HepG2 (cell line): ENCODE data around the gene LRP5. TPM values are rescaled to one million over a fixed set of nuclear protein-coding genes. Genes with fewer than 3 reads are reported as not detected.

Source experiments
- ATAC-seq: fragments of 200-7000 bp; cut with Tn5 transposase; 3 replicates; pipeline ENCODE4 v1.9.1; 2020; ENCODE audit warnings: mild to moderate bottlenecking, moderate library complexity
- BruUV-seq: library from RNA; stranded (reverse); fragments of 400-500 nt; replicated peaks from 2 replicates; lab custom pipeline; 2021; lab: Mats Ljungman, UMichigan
- CTCF ChIA-PET: fragments of 300-600 bp; formaldehyde crosslinking; extraction: SDS; loops from one replicate; lab custom pipeline; 2021; ENCODE audit warnings: low total read pairs, inconsistent platforms, low intra/inter-chr PET ratio; lab: Yijun Ruan, JAX
- POLR2A ChIA-PET: fragments of 350-600 bp; sonication (Branson Sonifier 250); formaldehyde crosslinking; loops from one replicate; lab custom pipeline; 2020; ENCODE audit warnings: antibody characterized with exemption, inconsistent platforms; lab: Yijun Ruan, JAX
- DNase-seq: peaks from one replicate; pipeline ENCODE4 v3.0.0-alpha.2; 2015; ENCODE audit warnings: low spot score
- FAIRE-seq: peaks from 3 replicates; lab custom pipeline; 2011; peaks lifted over from hg19 to GRCh38; lab: Jason Lieb, UNC
- H2AFZ ChIP-seq: one replicate; pipeline ENCODE4 v1.6.1; 2011; ENCODE audit warnings: low read length, inconsistent platforms
- H3K27ac ChIP-seq: fragments of 300-600 bp; 3 replicates; pipeline ENCODE4 v1.8.0; 2011; ENCODE audit warnings: mixed run types, mild to moderate bottlenecking, mixed read lengths, low read length, inconsistent platforms; ENCODE audit not compliant: insufficient read depth; ENCODE audit errors: extremely low read length
- H3K27me3 ChIP-seq, 2 experiments: fragments of 200-600 bp in 1 of 2; 2 replicates in 1 of 2; 3 replicates in 1 of 2; pipeline versions ENCODE4 v1.6.0 to v1.8.0; 2011; ENCODE audit warnings: low read length in 2 of 2, mild to moderate bottlenecking in 2 of 2, moderate library complexity in 2 of 2, inconsistent platforms in 1 of 2; ENCODE audit not compliant: insufficient read depth in 2 of 2, control insufficient read depth in 1 of 2
- H3K36me3 ChIP-seq, 2 experiments: fragments of 200-600 bp in 1 of 2; replicated peaks in 1 of 2; 2 replicates in 1 of 2; 3 replicates in 1 of 2; pipeline versions ENCODE4 v1.5.1 to v1.8.0; 2011; ENCODE audit warnings: low read length in 2 of 2, inconsistent platforms in 1 of 2; ENCODE audit not compliant: insufficient read depth in 2 of 2, control insufficient read depth in 1 of 2
- H3K4me1 ChIP-seq: 2 replicates; pipeline ENCODE4 v1.5.1; 2012; ENCODE audit warnings: low read length, inconsistent platforms; ENCODE audit not compliant: insufficient read depth
- H3K4me2 ChIP-seq: 2 replicates; pipeline ENCODE4 v1.6.0; 2011; ENCODE audit warnings: low read depth, low read length, inconsistent platforms
- H3K4me3 ChIP-seq, 3 experiments: fragments of 200-600 bp in 1 of 3; sonication (generic), shearing (Covaris generic) in 1 of 3; replicated peaks in 1 of 3; 2 replicates each; pipeline ENCODE4 v1.5.1; 2011 to 2016; ENCODE audit warnings: low read length in 3 of 3, inconsistent platforms in 2 of 3, low read depth in 2 of 3, mild to moderate bottlenecking in 2 of 3, control low read depth in 1 of 3, mixed read lengths in 1 of 3; ENCODE audit not compliant: insufficient read depth in 1 of 3
- H3K79me2 ChIP-seq: one replicate; pipeline ENCODE4 v1.6.1; 2011; ENCODE audit warnings: low read length, inconsistent platforms; ENCODE audit not compliant: insufficient read depth
- H3K9ac ChIP-seq: 2 replicates; pipeline ENCODE4 v1.6.0; 2011; ENCODE audit warnings: mild to moderate bottlenecking, low read depth, low read length, inconsistent platforms; ENCODE audit not compliant: insufficient read depth
- H3K9me3 ChIP-seq: 2 replicates; pipeline ENCODE4 v1.5.1; 2012; ENCODE audit warnings: mild to moderate bottlenecking, low read length
- H4K20me1 ChIP-seq: 2 replicates; pipeline ENCODE4 v1.6.0; 2011; ENCODE audit warnings: inconsistent platforms, mild to moderate bottlenecking, low read length, moderate library complexity; ENCODE audit not compliant: insufficient read depth
- HIC2 ChIP-seq: sonication (generic); formaldehyde crosslinking; IDR thresholded peaks from 2 replicates; pipeline ENCODE4 v1.9.0; 2022; ENCODE audit warnings: low read depth, missing genetic modification reagents
- IKZF4 ChIP-seq: sonication (generic); formaldehyde crosslinking; IDR thresholded peaks from 2 replicates; pipeline ENCODE4 v1.5.1; 2020; ENCODE audit warnings: borderline replicate concordance, mild to moderate bottlenecking, low read depth, missing genetic modification reagents; ENCODE audit errors: not compliant biosample characterization
- LRRFIP1 ChIP-seq: sonication (generic); formaldehyde crosslinking; conservative IDR thresholded peaks from 2 replicates; pipeline ENCODE4 v1.4.0; 2020; ENCODE audit warnings: missing genetic modification reagents
- PTBP1 ChIP-seq: fragments of 200-400 bp; formaldehyde crosslinking; IDR thresholded peaks from 2 replicates; pipeline ENCODE4 v1.6.1; 2018; ENCODE audit warnings: low read length, low read depth; ENCODE audit not compliant: poor library complexity, severe bottlenecking
- ZBED4 ChIP-seq: sonication (generic); formaldehyde crosslinking; IDR thresholded peaks from 2 replicates; pipeline ENCODE4 v1.4.0; 2020; ENCODE audit warnings: missing genetic modification reagents, borderline replicate concordance
- ZNF235 ChIP-seq: sonication (generic); formaldehyde crosslinking; IDR thresholded peaks from 2 replicates; pipeline ENCODE4 v1.8.1; 2023; ENCODE audit warnings: mild to moderate bottlenecking, missing genetic modification reagents, borderline replicate concordance
- ZNF260 ChIP-seq: sonication (generic); formaldehyde crosslinking; IDR thresholded peaks from 2 replicates; pipeline ENCODE4 v1.4.0; 2020; ENCODE audit warnings: missing genetic modification reagents, low read depth, mild to moderate bottlenecking, borderline replicate concordance
- WGBS: methylation state at CpG from one replicate; pipeline ENCODE4 v1.1.6; 2017; ENCODE audit warnings: low lambda C conversion rate; 5-methylcytosine and 5-hydroxymethylcytosine counted together
- in situ Hi-C: cut with HindIII; loops from 2 replicates; pipeline ENCODE4 v1.10.0; 2017; ENCODE audit warnings: low pct_unique_long_range_greater_than_20kb; ENCODE audit not compliant: extremely low pct_ligation_motif_present
- intact Hi-C: fragments of 100-400 bp; cut with micrococcal nuclease; formaldehyde crosslinking; loops from one replicate; pipeline ENCODE4 v1.10.0; 2022; ENCODE audit not compliant: unreplicated experiment
- polyA plus RNA-seq, 8 experiments: library from polyadenylated mRNA; depleted of rRNA in 3 of 8; stranded (reverse) in 7 of 8; unstranded in 1 of 8; fragments of >200 nt; fragmentation: Illumina TruSeq in 4 of 8; extraction: Trizol in 4 of 8; gene quantifications; 2 replicates each; pipeline versions ENCODE4 v1.2.1 to v1.2.3, GENCODE V29; 2011 to 2016; ENCODE audit warnings: low read depth in 4 of 8, missing spikeins in 1 of 8, mixed read lengths in 1 of 8; ENCODE audit not compliant: insufficient read depth in 1 of 8
- total RNA-seq, 5 experiments: library from RNA; depleted of rRNA; stranded (reverse); fragments of >200 nt; fragmentation: Illumina TruSeq; extraction: Trizol; gene quantifications; 2 replicates each; pipeline ENCODE4 v1.2.3, GENCODE V29; 2016; ENCODE audit warnings: low read depth in 1 of 5
- TF ChIP-seq, protein P1 (sequence below): sonication (generic); formaldehyde crosslinking; IDR thresholded peaks from 2 replicates; pipeline ENCODE4 v1.4.0; 2020; ENCODE audit warnings: missing genetic modification reagents

The LRP5 gene
- total and polyA plus RNA-seq, 2 of the 13 experiments (the other 11 are each of a cell fraction or from before 2014, with no cell fraction given), result 40.4 to 64.0 TPM

- TF ChIP-seq, protein P1, sequence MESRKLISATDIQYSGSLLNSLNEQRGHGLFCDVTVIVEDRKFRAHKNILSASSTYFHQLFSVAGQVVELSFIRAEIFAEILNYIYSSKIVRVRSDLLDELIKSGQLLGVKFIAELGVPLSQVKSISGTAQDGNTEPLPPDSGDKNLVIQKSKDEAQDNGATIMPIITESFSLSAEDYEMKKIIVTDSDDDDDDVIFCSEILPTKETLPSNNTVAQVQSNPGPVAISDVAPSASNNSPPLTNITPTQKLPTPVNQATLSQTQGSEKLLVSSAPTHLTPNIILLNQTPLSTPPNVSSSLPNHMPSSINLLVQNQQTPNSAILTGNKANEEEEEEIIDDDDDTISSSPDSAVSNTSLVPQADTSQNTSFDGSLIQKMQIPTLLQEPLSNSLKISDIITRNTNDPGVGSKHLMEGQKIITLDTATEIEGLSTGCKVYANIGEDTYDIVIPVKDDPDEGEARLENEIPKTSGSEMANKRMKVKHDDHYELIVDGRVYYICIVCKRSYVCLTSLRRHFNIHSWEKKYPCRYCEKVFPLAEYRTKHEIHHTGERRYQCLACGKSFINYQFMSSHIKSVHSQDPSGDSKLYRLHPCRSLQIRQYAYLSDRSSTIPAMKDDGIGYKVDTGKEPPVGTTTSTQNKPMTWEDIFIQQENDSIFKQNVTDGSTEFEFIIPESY (CRISPR knock-in tag), result peak; percentile 51; the same call in 1 of the 2 replicates
- 0 out of 2 replicates have a peak, but pooled peaks have one; percentile 27 for TF ChIP-seq ZNF235 (CRISPR knock-in tag)
- TF ChIP-seq IKZF4 (CRISPR knock-in tag), result no peak
- TF ChIP-seq, all 625 proteins: peak for 6
Observed at GRCh38 chr11:68373189-68373814, 60.9 kb downstream of the LRP5 start (continued).

- H3K27me3 ChIP-seq, result no peaks in the 10 kb centered on the region
- FAIRE-seq (peak; percentile 58), DNase-seq (peak; percentile 81), ATAC-seq (peak; percentile 77)
- ChIA-PET POLR2A (interaction anchor here (1.0 to 1.9 kb wide), 5 partner anchors 8 to 75 kb away, joined by 3 to 15 read pairs (median 5); no protein-coding TSS in a partner anchor), CTCF (no interaction called here)
- no peak overlapping the region for H2AFZ ChIP-seq
- H3K4me2 ChIP-seq, result peak overlapping the region; percentile 52
- no peak overlapping the region; the same call in 1 of the 2 replicates for H3K9ac ChIP-seq
- H3K9me3 ChIP-seq, result no peaks in the 10 kb centered on the region
- in situ Hi-C loops, result no loop called here
- H3K27ac ChIP-seq, result peak overlapping the region; percentile 61
- H3K36me3 ChIP-seq, result peaks cover 15 to 53% of the 10 kb centered on the region in 2 experiments; a peak in 4 of 5 replicates
- peaks cover 43% of the 10 kb centered on the region for H3K4me1 ChIP-seq
- 8% methylated on average over 26 of the region's 33 CpGs for WGBS
- intact Hi-C loops, result loop anchor here (5.0 kb wide), 1 partner anchor 57 kb away; no protein-coding TSS in a partner anchor
- BruUV-seq, result no TSS peak
- peak overlapping the region in 2 of 3 experiments; percentile 26 to 28; a peak in 2 of 6 replicates for H3K4me3 ChIP-seq
- H3K79me2 ChIP-seq, result peaks cover 20% of the 10 kb centered on the region
- H4K20me1 ChIP-seq, result peaks cover 55% of the 10 kb centered on the region
- TF ChIP-seq ZBED4 (CRISPR knock-in tag) (no peak), PTBP1 (peak; percentile 48), HIC2 (CRISPR knock-in tag) (no peak), LRRFIP1 (CRISPR knock-in tag) (no peak), ZNF260 (CRISPR knock-in tag) (no peak)
Observed at GRCh38 chr11:68373815-68374501, 61.6 kb downstream of the LRP5 start.
